ENCODE measurements around the gene FOXP3.

- TF ChIP-seq POLR2A (IDR thresholded peaks at IDR 0.05; ENCODE audit: low read depth, low read length) = no peak
- TF ChIP-seq POLR2AphosphoS5 (IDR thresholded peaks at IDR 0.05; ENCODE audit: low read depth, low read length) = no peak
Measured at GRCh38 chrX:49278081-49278480, 13.6 kb upstream of the FOXP3 start.
